Fibroblast of lung (primary cell): Measurements from ENCODE around the gene NMNAT2.

Experiments used
- CTCF ChIP-seq, 2 donors: IDR thresholded peaks in 1 of 2; conservative IDR thresholded peaks in 1 of 2; 1 replicate in 1 of 2; 2 replicates in 1 of 2; pipeline ENCODE4 v1.5.1; 2011 to 2012; ENCODE audit warnings: low read length in 2 of 2, control low read depth in 1 of 2, inconsistent platforms in 1 of 2, low read depth in 1 of 2, mild to moderate bottlenecking in 1 of 2
- EZH2 ChIP-seq: IDR thresholded peaks from 2 replicates; pipeline ENCODE4 v1.5.1; 2012; ENCODE audit warnings: low read length, control low read depth, mild to moderate bottlenecking; ENCODE audit errors: missing control alignments

DNA sequence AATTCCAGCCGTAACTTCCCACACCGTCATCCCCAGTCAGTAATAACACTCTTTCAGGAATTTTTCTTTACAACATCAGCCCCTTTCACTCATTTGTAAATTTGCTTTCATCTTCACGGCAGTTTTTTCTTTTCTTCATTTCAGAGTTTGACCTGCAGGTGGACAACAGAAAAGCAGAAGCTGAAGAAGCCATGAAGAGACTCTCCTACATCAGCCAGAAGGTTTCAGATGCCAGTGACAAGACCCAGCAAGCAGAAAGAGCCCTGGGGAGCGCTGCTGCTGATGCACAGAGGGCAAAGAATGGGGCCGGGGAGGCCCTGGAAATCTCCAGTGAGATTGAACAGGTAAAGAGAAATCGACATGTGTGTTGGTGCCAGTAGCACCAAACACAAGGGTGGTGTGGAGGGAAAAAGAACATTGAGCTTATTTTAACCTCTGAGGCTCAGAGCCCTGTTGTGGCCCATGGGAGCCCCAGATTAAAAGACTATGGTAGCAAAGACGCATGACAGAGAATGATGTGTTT is 178.9 kb downstream of the NMNAT2 start:
- TF ChIP-seq CTCF (conservative IDR thresholded peaks at IDR 0.05 in 1 of 2, IDR thresholded peaks at IDR 0.05 in 1 of 2; ENCODE audit: low read depth in 1 of 2, low read length in 2 of 2), result no peak
- TF ChIP-seq EZH2, result no peak
